GM12873 (cell line): ENCODE measurements around the gene SNRPD1.

Experiments
- TF ChIP-seq, protein P1 (sequence below): IDR thresholded peaks from 2 replicates; pipeline ENCODE4 v1.5.1; 2012; ENCODE audit warnings: low read depth, mild to moderate bottlenecking, moderate library complexity, low read length, control low read depth; ENCODE audit not compliant: insufficient read depth; ENCODE audit errors: missing control alignments

Gene SNRPD1

DNA sequence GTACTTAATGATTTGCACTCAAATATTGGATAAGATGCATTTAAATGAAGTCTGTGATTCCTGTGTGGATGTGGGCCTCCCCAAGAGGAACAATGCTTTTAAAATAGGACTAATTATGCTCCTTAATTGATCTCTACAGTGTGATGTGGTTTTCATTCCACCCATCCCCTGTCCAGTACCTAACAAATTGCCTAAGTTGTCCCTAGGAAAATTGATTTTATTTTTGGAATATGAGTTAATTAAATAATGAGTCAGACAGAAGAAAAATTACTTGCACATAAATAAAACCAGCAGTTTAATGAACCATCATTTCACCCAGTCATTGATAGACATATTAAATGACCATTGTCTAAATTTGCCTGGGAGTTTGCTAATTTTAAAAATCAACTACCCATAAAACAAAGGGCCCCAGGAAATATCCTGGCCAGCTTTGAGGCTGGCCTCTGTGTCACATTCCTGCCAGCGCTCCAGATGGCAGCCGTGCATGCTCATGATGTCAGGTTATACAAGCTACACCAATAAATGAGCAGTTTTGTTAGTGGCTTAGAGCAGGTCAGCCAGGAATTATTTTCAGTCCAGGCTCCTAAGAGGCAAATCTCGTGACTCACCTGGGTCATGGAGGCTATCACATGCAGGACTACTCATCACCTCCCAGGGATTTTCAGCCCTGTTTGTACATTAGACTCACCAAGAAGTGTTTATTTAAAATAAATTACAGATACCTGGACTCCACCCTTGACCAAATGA lies 60.6 kb downstream of the SNRPD1 start:
- TF ChIP-seq, protein P1, sequence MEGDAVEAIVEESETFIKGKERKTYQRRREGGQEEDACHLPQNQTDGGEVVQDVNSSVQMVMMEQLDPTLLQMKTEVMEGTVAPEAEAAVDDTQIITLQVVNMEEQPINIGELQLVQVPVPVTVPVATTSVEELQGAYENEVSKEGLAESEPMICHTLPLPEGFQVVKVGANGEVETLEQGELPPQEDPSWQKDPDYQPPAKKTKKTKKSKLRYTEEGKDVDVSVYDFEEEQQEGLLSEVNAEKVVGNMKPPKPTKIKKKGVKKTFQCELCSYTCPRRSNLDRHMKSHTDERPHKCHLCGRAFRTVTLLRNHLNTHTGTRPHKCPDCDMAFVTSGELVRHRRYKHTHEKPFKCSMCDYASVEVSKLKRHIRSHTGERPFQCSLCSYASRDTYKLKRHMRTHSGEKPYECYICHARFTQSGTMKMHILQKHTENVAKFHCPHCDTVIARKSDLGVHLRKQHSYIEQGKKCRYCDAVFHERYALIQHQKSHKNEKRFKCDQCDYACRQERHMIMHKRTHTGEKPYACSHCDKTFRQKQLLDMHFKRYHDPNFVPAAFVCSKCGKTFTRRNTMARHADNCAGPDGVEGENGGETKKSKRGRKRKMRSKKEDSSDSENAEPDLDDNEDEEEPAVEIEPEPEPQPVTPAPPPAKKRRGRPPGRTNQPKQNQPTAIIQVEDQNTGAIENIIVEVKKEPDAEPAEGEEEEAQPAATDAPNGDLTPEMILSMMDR: no peak

DNA sequence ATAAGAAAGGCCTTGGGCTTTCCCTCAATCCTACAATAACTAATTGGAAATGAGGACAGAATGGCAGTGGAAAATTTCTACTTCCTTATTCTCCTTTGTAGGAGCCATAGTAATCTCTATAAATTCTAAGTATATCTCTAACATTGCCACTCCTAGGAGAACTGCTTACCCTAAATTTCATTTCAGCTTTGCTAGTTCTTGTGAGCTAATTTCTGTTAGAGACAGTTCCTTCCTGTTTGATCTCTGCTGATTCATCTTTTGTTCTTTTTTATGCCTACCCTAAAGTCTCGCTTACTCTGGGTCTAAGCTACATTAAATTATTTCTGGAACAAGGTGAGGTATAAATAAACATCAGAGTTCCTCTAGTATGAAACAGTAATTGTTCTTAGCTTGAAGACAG lies 66.7 kb downstream of the SNRPD1 start:
- TF ChIP-seq, protein P1: no peak

DNA sequence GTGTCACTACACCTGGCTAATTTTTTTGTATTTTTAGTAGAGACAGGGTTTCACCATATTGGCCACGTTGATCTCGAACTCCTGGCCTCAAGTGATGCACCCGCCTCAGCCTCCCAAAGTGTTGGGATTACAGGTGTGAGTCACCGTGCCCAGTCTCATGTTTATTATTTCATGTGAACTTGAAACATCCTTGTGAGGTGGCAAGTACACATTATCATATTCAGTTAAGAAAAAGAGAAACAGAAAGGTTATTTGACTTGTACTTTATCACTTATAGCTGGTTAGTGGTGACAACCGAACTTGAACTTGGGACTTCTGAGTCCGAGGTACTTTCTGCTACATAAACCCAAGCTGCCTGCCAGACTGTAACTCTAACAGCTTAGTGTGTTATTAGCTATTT lies 68.0 kb downstream of the SNRPD1 start:
- TF ChIP-seq, protein P1: no peak

DNA sequence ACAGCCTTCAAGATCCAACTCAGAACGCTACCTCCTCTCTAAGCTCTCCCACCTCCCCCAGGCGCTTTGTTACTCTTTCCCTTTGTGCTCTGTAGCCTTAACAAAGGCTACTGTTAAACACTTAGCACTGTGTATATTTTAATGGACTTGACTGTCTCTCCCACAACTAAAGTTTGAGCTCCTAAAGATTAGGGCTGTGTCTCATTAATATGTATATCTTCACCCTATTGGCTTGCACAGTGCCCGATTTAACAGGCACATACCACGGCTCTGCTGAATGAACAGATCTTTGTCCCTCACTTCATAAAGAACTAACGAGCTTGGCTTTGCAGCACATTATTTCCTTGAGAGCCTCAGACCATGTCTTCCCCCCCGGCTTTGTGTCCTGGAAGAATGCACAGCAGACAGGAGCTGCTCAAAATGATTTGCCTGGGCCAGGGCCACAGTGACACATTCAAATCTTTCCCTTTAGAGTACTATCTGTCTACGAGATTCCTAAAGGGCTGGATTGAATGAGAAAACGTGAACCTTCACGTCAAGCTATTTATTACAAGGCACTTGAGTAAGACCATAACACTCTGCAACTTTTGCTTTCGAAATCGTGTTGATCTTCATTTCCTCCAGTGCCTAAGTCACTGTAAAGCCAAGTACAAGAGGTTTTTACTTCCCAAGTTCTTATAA lies 70.4 kb downstream of the SNRPD1 start:
- TF ChIP-seq, protein P1: no peak
